WTC11 (cell line): ENCODE measurements around the gene IGFL4. TPM values are rescaled to one million over a fixed set of nuclear protein-coding genes. Genes with fewer than 3 reads are reported as not detected.

Experiments used
- ATAC-seq: fragments of 200-7000 bp; cut with Tn5 transposase; 2 replicates; pipeline ENCODE4 v1.10.0; 2021; ENCODE audit warnings: mild to moderate bottlenecking, moderate library complexity
- CTCF ChIA-PET: fragments of 300-600 bp; sonication (Branson Sonifier 250); formaldehyde crosslinking; loops from one replicate; lab custom pipeline; 2021; ENCODE audit warnings: antibody characterized with exemption; lab: Charles Lee
- POLR2A ChIA-PET: fragments of 350-600 bp; sonication (Branson Sonifier 250); formaldehyde crosslinking; loops from one replicate; lab custom pipeline; 2021; ENCODE audit warnings: antibody characterized with exemption; lab: Charles Lee
- DNase-seq: peaks from one replicate; pipeline ENCODE4 v3.0.0; 2021; ENCODE audit warnings: low spot score
- H3K27ac Mint-ChIP-seq: 2 replicates; pipeline ENCODE4 v1.8.0; 2021; ENCODE audit warnings: mixed read lengths
- H3K27me3 Mint-ChIP-seq: 2 replicates; pipeline ENCODE4 v1.8.0; 2021; ENCODE audit warnings: low read depth, mild to moderate bottlenecking, moderate library complexity, mixed read lengths
- H3K36me3 Mint-ChIP-seq: 2 replicates; pipeline ENCODE4 v1.8.0; 2021; ENCODE audit warnings: mixed read lengths
- H3K4me1 Mint-ChIP-seq: 2 replicates; pipeline ENCODE4 v1.8.0; 2022; ENCODE audit warnings: mixed read lengths
- H3K4me3 Mint-ChIP-seq: 2 replicates; pipeline ENCODE4 v1.8.0; 2021; ENCODE audit warnings: mild to moderate bottlenecking, moderate library complexity, mixed read lengths
- H3K9me3 Mint-ChIP-seq: 2 replicates; pipeline ENCODE4 v1.8.0; 2021; ENCODE audit warnings: mixed read lengths
- CBFB ChIP-seq: sonication (generic); formaldehyde crosslinking; IDR thresholded peaks from 2 replicates; pipeline ENCODE4 v1.8.1; 2022; ENCODE audit warnings: mild to moderate bottlenecking, low read depth, missing genetic modification reagents
- ESRRA ChIP-seq: sonication (generic); formaldehyde crosslinking; IDR thresholded peaks from 2 replicates; pipeline ENCODE4 v1.8.1; 2022; ENCODE audit warnings: mild to moderate bottlenecking, missing genetic modification reagents, borderline replicate concordance
- JUN ChIP-seq: sonication (generic); formaldehyde crosslinking; IDR thresholded peaks from 2 replicates; pipeline ENCODE4 v1.8.0; 2023; ENCODE audit warnings: mild to moderate bottlenecking, missing genetic modification reagents
- KAT7 ChIP-seq: sonication (generic); formaldehyde crosslinking; IDR thresholded peaks from 2 replicates; pipeline ENCODE4 v1.8.1; 2023; ENCODE audit warnings: missing genetic modification reagents, mild to moderate bottlenecking, borderline replicate concordance
- MYBL2 ChIP-seq: sonication (generic); formaldehyde crosslinking; IDR thresholded peaks from 2 replicates; pipeline ENCODE4 v1.8.1; 2023; ENCODE audit warnings: mild to moderate bottlenecking, moderate library complexity, missing genetic modification reagents
- NFE2L1 ChIP-seq: sonication (generic); formaldehyde crosslinking; IDR thresholded peaks from 2 replicates; pipeline ENCODE4 v1.8.1; 2023; ENCODE audit warnings: missing genetic modification reagents
- NFYB ChIP-seq: sonication (generic); formaldehyde crosslinking; conservative IDR thresholded peaks from 2 replicates; pipeline ENCODE4 v1.8.0; 2022; ENCODE audit warnings: low read depth, missing genetic modification reagents
- NR2C2 ChIP-seq: sonication (generic); formaldehyde crosslinking; IDR thresholded peaks from 2 replicates; pipeline ENCODE4 v1.8.0; 2022; ENCODE audit warnings: mild to moderate bottlenecking, missing genetic modification reagents
- OVOL2 ChIP-seq: fragments of 250-450 bp; sonication (Bioruptor Pico); IDR thresholded peaks from 2 replicates; pipeline ENCODE4 v1.9.0; 2021; ENCODE audit warnings: mild to moderate bottlenecking, borderline replicate concordance
- ZBTB21 ChIP-seq: sonication (generic); formaldehyde crosslinking; IDR thresholded peaks from 2 replicates; pipeline ENCODE4 v1.8.1; 2023; ENCODE audit warnings: mild to moderate bottlenecking, missing genetic modification reagents, borderline replicate concordance
- ZNF138 ChIP-seq: sonication (generic); formaldehyde crosslinking; conservative IDR thresholded peaks from 2 replicates; pipeline ENCODE4 v1.8.1; 2022; ENCODE audit warnings: mild to moderate bottlenecking, moderate library complexity, missing genetic modification reagents
- ZNF232 ChIP-seq: sonication (generic); formaldehyde crosslinking; IDR thresholded peaks from 2 replicates; pipeline ENCODE4 v1.8.0; 2022; ENCODE audit warnings: mild to moderate bottlenecking, missing genetic modification reagents
- total RNA-seq: library from RNA; stranded (reverse); gene quantifications from 3 replicates; pipeline ENCODE4 v1.2.3, GENCODE V29; 2021
- TF ChIP-seq, protein P1 (sequence below): fragments of 250-450 bp; sonication (Bioruptor Pico); IDR thresholded peaks from 2 replicates; pipeline ENCODE4 v1.9.0; 2021; ENCODE audit warnings: mild to moderate bottlenecking, borderline replicate concordance
- TF ChIP-seq, protein P2 (sequence below): sonication (generic); formaldehyde crosslinking; IDR thresholded peaks from 2 replicates; pipeline ENCODE4 v1.8.0; 2023; ENCODE audit warnings: missing genetic modification reagents
- TF ChIP-seq, protein P3 (sequence below): sonication (generic); formaldehyde crosslinking; conservative IDR thresholded peaks from 2 replicates; pipeline ENCODE4 v1.8.1; 2023; ENCODE audit warnings: mild to moderate bottlenecking, low read depth, missing genetic modification reagents, moderate library complexity
- TF ChIP-seq, protein P4 (sequence below): fragments of 250-450 bp; sonication (Bioruptor Pico); IDR thresholded peaks from 2 replicates; pipeline ENCODE4 v1.9.0; 2021; ENCODE audit warnings: mild to moderate bottlenecking

Gene IGFL4
- total RNA-seq, 1 experiment from 2014 or later, result 0.20 TPM

DNA sequence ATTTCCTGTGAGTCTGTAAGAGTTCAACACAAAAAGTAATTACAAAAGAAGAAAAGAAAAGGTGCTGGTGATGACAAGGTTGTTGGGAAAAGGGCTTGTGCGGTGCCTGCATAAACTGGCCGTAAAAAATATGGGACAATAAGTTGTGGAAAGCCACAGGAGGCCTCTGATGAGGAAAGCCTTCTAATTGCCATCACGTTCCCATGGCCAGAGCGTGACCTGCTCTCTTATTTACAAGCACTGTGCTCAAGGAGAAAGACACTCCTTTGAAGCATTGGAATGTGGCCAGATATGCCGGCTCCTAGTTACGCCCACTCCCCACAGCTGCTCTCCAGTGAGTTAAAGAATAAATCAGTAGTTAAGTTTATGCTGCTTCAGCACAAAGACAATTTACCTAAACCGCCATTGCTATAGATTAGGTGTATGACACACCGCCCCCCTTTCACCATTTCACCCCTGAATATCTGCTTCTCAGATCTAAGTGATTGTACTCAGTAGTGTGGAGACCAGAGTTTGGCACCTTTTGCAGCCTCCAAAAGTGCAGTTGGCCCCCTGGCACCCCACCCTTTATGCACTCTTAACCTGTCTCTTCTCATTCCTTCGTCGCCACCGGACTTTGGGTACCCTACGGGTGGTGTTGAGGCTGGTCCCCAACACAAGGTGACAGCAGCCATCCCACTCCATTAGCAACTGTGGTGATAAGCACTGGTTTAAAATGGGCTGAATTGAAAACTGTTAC lies 9.8 kb downstream of the IGFL4 start:
- peaks cover 4% of the 10 kb centered on the region for H3K9me3 Mint-ChIP-seq
- ATAC-seq, result no peak

DNA sequence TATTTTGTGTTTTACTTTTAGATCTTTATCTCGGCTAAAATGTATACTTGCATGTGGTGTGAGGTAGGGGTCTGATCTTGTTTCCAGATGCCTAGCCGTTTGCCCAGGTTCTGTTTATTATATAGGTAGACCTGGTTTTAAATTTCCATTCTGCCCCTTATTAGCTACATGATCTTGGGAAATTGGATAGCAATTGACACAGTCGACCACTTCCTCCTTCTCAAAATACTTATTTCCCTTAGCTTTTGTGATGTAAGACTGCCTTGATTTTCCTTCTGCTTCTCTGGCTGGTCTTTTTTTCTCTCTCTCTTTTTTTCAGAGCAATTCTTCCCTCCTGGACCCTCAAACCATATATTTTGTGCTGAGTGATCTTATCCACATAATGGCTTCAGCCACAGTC lies 15.0 kb downstream of the IGFL4 start:
- Mint-ChIP-seq H3K4me1 (peaks cover 16% of the 10 kb centered on the region), H3K27ac (no peak overlapping the region)
- ATAC-seq (no peak), DNase-seq (no peak)
- CTCF ChIA-PET, result interaction anchor here (0.6 to 4.3 kb wide), 7 partner anchors 8 to 255 kb away, joined by 3 to 80 read pairs (median 4); no protein-coding TSS in a partner anchor
- no peak for TF ChIP-seq NR2C2 (CRISPR knock-in tag)
- TF ChIP-seq, all 79 proteins: peak for 0
- peaks cover 12% of the 10 kb centered on the region for H3K9me3 Mint-ChIP-seq
- H3K4me3 Mint-ChIP-seq, result no peak overlapping the region
- H3K27me3 Mint-ChIP-seq, result no peaks in the 10 kb centered on the region; the same call in 1 of the 2 replicates
- peaks cover 12% of the 10 kb centered on the region for H3K36me3 Mint-ChIP-seq
- POLR2A ChIA-PET, result no interaction called here

More for the DNA sequence above, 9.8 kb downstream of the IGFL4 start:
- POLR2A ChIA-PET, result no interaction called here
- no peak overlapping the region for H3K4me3 Mint-ChIP-seq
- H3K27ac Mint-ChIP-seq, result no peak overlapping the region
- DNase-seq, result no peak
- H3K36me3 Mint-ChIP-seq, result peaks cover 7% of the 10 kb centered on the region
- TF ChIP-seq KAT7 (CRISPR knock-in tag) (no peak), NFYB (CRISPR knock-in tag) (no peak), ESRRA (CRISPR knock-in tag) (no peak), MYBL2 (no peak)
- TF ChIP-seq, all 79 proteins: peak for 0
- no peaks in the 10 kb centered on the region for H3K4me1 Mint-ChIP-seq
- CTCF ChIA-PET, result interaction anchor here (1.1 to 3.9 kb wide), 2 partner anchors 21 to 46 kb away, joined by 3 to 173 read pairs; no protein-coding TSS in a partner anchor
- no peaks in the 10 kb centered on the region; the same call in 1 of the 2 replicates for H3K27me3 Mint-ChIP-seq

DNA sequence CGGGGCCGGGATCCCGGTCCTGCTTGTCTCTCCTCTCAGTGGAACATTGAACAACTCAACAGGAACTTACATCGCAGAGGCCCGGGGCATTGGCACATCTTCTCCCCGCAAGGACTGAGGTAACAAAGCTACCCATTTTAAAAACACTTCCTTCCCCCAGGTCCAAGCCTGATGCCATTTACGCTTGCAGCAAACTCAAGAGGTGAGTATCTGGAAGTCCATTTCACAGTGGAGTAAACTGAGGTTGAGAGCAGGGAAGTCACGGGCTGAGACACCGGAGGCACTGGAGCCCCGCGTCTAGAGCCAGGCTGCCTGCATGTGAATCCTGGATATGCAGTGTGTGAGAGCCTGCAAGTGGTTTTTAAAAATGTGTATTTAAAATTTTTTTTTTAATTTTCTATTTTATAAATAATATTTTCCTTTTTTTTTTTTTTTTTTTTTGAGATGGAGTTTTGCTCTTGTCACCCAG lies 17.5 kb downstream of the IGFL4 start:
- Mint-ChIP-seq H3K27ac (0 out of 2 replicates have a peak overlapping the region, but pooled peaks have one; percentile 68), H3K4me1 (peaks cover 16% of the 10 kb centered on the region), H3K4me3 (no peak overlapping the region), H3K36me3 (peaks cover 12% of the 10 kb centered on the region), H3K27me3 (no peaks in the 10 kb centered on the region; the same call in 1 of the 2 replicates), H3K9me3 (peaks cover 12% of the 10 kb centered on the region)
- TF ChIP-seq OVOL2 (no peak), ZNF232 (CRISPR knock-in tag) (no peak), NFE2L1 (CRISPR knock-in tag) (no peak), ZBTB21 (no peak), CBFB (CRISPR knock-in tag) (no peak), JUN (no peak), ZNF138 (no peak)
- TF ChIP-seq, protein P1, sequence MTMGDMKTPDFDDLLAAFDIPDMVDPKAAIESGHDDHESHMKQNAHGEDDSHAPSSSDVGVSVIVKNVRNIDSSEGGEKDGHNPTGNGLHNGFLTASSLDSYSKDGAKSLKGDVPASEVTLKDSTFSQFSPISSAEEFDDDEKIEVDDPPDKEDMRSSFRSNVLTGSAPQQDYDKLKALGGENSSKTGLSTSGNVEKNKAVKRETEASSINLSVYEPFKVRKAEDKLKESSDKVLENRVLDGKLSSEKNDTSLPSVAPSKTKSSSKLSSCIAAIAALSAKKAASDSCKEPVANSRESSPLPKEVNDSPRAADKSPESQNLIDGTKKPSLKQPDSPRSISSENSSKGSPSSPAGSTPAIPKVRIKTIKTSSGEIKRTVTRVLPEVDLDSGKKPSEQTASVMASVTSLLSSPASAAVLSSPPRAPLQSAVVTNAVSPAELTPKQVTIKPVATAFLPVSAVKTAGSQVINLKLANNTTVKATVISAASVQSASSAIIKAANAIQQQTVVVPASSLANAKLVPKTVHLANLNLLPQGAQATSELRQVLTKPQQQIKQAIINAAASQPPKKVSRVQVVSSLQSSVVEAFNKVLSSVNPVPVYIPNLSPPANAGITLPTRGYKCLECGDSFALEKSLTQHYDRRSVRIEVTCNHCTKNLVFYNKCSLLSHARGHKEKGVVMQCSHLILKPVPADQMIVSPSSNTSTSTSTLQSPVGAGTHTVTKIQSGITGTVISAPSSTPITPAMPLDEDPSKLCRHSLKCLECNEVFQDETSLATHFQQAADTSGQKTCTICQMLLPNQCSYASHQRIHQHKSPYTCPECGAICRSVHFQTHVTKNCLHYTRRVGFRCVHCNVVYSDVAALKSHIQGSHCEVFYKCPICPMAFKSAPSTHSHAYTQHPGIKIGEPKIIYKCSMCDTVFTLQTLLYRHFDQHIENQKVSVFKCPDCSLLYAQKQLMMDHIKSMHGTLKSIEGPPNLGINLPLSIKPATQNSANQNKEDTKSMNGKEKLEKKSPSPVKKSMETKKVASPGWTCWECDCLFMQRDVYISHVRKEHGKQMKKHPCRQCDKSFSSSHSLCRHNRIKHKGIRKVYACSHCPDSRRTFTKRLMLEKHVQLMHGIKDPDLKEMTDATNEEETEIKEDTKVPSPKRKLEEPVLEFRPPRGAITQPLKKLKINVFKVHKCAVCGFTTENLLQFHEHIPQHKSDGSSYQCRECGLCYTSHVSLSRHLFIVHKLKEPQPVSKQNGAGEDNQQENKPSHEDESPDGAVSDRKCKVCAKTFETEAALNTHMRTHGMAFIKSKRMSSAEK, result no peak
- TF ChIP-seq, protein P2, sequence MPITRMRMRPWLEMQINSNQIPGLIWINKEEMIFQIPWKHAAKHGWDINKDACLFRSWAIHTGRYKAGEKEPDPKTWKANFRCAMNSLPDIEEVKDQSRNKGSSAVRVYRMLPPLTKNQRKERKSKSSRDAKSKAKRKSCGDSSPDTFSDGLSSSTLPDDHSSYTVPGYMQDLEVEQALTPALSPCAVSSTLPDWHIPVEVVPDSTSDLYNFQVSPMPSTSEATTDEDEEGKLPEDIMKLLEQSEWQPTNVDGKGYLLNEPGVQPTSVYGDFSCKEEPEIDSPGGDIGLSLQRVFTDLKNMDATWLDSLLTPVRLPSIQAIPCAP (CRISPR knock-in tag), result no peak
- TF ChIP-seq, protein P3, sequence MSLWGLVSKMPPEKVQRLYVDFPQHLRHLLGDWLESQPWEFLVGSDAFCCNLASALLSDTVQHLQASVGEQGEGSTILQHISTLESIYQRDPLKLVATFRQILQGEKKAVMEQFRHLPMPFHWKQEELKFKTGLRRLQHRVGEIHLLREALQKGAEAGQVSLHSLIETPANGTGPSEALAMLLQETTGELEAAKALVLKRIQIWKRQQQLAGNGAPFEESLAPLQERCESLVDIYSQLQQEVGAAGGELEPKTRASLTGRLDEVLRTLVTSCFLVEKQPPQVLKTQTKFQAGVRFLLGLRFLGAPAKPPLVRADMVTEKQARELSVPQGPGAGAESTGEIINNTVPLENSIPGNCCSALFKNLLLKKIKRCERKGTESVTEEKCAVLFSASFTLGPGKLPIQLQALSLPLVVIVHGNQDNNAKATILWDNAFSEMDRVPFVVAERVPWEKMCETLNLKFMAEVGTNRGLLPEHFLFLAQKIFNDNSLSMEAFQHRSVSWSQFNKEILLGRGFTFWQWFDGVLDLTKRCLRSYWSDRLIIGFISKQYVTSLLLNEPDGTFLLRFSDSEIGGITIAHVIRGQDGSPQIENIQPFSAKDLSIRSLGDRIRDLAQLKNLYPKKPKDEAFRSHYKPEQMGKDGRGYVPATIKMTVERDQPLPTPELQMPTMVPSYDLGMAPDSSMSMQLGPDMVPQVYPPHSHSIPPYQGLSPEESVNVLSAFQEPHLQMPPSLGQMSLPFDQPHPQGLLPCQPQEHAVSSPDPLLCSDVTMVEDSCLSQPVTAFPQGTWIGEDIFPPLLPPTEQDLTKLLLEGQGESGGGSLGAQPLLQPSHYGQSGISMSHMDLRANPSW (CRISPR knock-in tag), result no peak
- TF ChIP-seq, protein P4, sequence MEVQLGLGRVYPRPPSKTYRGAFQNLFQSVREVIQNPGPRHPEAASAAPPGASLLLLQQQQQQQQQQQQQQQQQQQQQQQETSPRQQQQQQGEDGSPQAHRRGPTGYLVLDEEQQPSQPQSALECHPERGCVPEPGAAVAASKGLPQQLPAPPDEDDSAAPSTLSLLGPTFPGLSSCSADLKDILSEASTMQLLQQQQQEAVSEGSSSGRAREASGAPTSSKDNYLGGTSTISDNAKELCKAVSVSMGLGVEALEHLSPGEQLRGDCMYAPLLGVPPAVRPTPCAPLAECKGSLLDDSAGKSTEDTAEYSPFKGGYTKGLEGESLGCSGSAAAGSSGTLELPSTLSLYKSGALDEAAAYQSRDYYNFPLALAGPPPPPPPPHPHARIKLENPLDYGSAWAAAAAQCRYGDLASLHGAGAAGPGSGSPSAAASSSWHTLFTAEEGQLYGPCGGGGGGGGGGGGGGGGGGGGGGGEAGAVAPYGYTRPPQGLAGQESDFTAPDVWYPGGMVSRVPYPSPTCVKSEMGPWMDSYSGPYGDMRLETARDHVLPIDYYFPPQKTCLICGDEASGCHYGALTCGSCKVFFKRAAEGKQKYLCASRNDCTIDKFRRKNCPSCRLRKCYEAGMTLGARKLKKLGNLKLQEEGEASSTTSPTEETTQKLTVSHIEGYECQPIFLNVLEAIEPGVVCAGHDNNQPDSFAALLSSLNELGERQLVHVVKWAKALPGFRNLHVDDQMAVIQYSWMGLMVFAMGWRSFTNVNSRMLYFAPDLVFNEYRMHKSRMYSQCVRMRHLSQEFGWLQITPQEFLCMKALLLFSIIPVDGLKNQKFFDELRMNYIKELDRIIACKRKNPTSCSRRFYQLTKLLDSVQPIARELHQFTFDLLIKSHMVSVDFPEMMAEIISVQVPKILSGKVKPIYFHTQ (CRISPR knock-in tag), result no peak
- DNase-seq (no peak), ATAC-seq (no peak)
- ChIA-PET CTCF (interaction anchor here (5.0 kb wide), 1 partner anchor 54 kb away, joined by 64 read pairs; no protein-coding TSS in a partner anchor), POLR2A (no interaction called here)
